Measurements from ENCODE around the gene FRMD8.

Gene FRMD8

GRCh38 chr11:65352783-65353182 is 33.7 kb upstream of the FRMD8 start:
- H3K27me3 ChIP-seq, result peaks cover 18% of the 10 kb centered on the region
- H3K36me3 ChIP-seq, result peaks cover 57% of the 10 kb centered on the region
- no peaks in the 10 kb centered on the region for H3K9me3 ChIP-seq
- no peak overlapping the region for H3K27ac ChIP-seq
- TF ChIP-seq CTCF (IDR thresholded peaks at IDR 0.05), result no peak
- H3K4me1 ChIP-seq (ENCODE audit: control insufficient read depth in 1 of 2, insufficient read depth in 1 of 2, low read depth in 1 of 2, low read length in 1 of 2), result peaks cover 12 to 19% of the 10 kb centered on the region in 2 experiments
- H3K4me3 ChIP-seq (ENCODE audit: low read depth in 1 of 2, low read length in 1 of 2), result no peak overlapping the region

- H3K4me3 ChIP-seq (ENCODE audit: low read depth in 1 of 2, low read length in 1 of 2), result no peak overlapping the region
- peak overlapping the region; percentile 98 for H3K27ac ChIP-seq
- peaks cover 51% of the 10 kb centered on the region for H3K36me3 ChIP-seq
- H3K4me1 ChIP-seq (ENCODE audit: control insufficient read depth in 1 of 2, insufficient read depth in 1 of 2, low read depth in 1 of 2, low read length in 1 of 2), result peaks cover 12 to 19% of the 10 kb centered on the region in 2 experiments
- peaks cover 18% of the 10 kb centered on the region for H3K27me3 ChIP-seq
- H3K9me3 ChIP-seq, result no peaks in the 10 kb centered on the region
- no peak for TF ChIP-seq CTCF (IDR thresholded peaks at IDR 0.05)
Measured at GRCh38 chr11:65353376-65353775, 33.1 kb upstream of the FRMD8 start.

- Histone ChIP-seq H3K36me3 (peaks cover 46% of the 10 kb centered on the region), H3K27ac (peak overlapping the region; percentile 98), H3K4me3 (ENCODE audit: low read depth in 1 of 2, low read length in 1 of 2) (peak overlapping the region; percentile 83 to 98), H3K4me1 (ENCODE audit: control insufficient read depth in 1 of 2, insufficient read depth in 1 of 2, low read depth in 1 of 2, low read length in 1 of 2) (peaks cover 12 to 19% of the 10 kb centered on the region in 2 experiments), H3K9me3 (no peaks in the 10 kb centered on the region), H3K27me3 (peaks cover 18% of the 10 kb centered on the region)
- TF ChIP-seq CTCF (IDR thresholded peaks at IDR 0.05), result no peak
Measured at GRCh38 chr11:65353900-65354264, 32.6 kb upstream of the FRMD8 start.

- Histone ChIP-seq H3K4me1 (ENCODE audit: control insufficient read depth in 1 of 2, insufficient read depth in 1 of 2, low read depth in 1 of 2, low read length in 1 of 2) (peaks cover 12 to 19% of the 10 kb centered on the region in 2 experiments), H3K9me3 (no peaks in the 10 kb centered on the region), H3K27me3 (peaks cover 18% of the 10 kb centered on the region), H3K4me3 (ENCODE audit: low read depth in 1 of 2, low read length in 1 of 2) (peak within 1 kb of the TSS; percentile 83 to 98), H3K27ac (peak within 1 kb of the TSS; percentile 98), H3K36me3 (peaks cover 41% of the 10 kb centered on the region)
- TF ChIP-seq CTCF (IDR thresholded peaks at IDR 0.05), result no peak
Measured at GRCh38 chr11:65354265-65355012, 32.0 kb upstream of the FRMD8 start, which contains the start of gene TIGD3. Gene TIGD3, plus strand, starts transcription at chr11:65354751. Its CDS starts 1,058 bp downstream, at chr11:65355809.

GRCh38 chr11:65355013-65355775 is 31.2 kb upstream of the FRMD8 start:
- H3K36me3 ChIP-seq, result peaks cover 34% of the 10 kb centered on the region
- peaks cover 12 to 19% of the 10 kb centered on the region in 2 experiments for H3K4me1 ChIP-seq (ENCODE audit: control insufficient read depth in 1 of 2, insufficient read depth in 1 of 2, low read depth in 1 of 2, low read length in 1 of 2)
- H3K4me3 ChIP-seq (ENCODE audit: low read depth in 1 of 2, low read length in 1 of 2), result peak overlapping the region; percentile 83 to 98
- no peak for TF ChIP-seq CTCF (IDR thresholded peaks at IDR 0.05)
- peak overlapping the region; percentile 98 for H3K27ac ChIP-seq
- H3K9me3 ChIP-seq, result no peaks in the 10 kb centered on the region
- peaks cover 18% of the 10 kb centered on the region for H3K27me3 ChIP-seq
